Endothelial cell of umbilical vein (primary cell): ENCODE results near the gene TFDP1. TPM values are rescaled to one million over a fixed set of nuclear protein-coding genes. Genes with fewer than 3 reads are reported as not detected.

Source experiments
- BruUV-seq: library from RNA; stranded (reverse); fragments of 400-500 nt; replicated peaks from 2 replicates; lab custom pipeline; 2021; lab: Mats Ljungman, UMichigan
- CTCF ChIA-PET: fragments of 300-600, 350-600 bp; sonication (Branson Sonifier 250); formaldehyde crosslinking; loops from one replicate; lab custom pipeline; 2021; ENCODE audit warnings: antibody characterized with exemption, inconsistent platforms; lab: Charles Lee
- POLR2A ChIA-PET: fragments of 300-600, 350-600 bp; sonication (Branson Sonifier 250); formaldehyde crosslinking; loops from one replicate; lab custom pipeline; 2021; ENCODE audit warnings: antibody characterized with exemption, inconsistent platforms; lab: Charles Lee
- DNase-seq: peaks from one replicate; pipeline ENCODE4 v3.0.0-alpha.2; 2011; ENCODE audit warnings: low read depth, low spot score
- FAIRE-seq: peaks from 2 replicates; lab custom pipeline; 2011; peaks lifted over from hg19 to GRCh38; lab: Jason Lieb, UNC
- H2AFZ ChIP-seq: 2 replicates; pipeline ENCODE4 v1.6.0; 2012; ENCODE audit warnings: low read depth, low read length, control low read depth, inconsistent platforms
- H3K27ac ChIP-seq: 2 replicates; pipeline ENCODE4 v1.5.1; 2011; ENCODE audit warnings: low read depth, mild to moderate bottlenecking, control low read depth, low read length, moderate library complexity; ENCODE audit not compliant: insufficient read depth
- H3K27me3 ChIP-seq, 2 experiments: 2 replicates each; pipeline versions ENCODE4 v1.6.0 to v1.6.1; 2011; ENCODE audit warnings: low read length in 2 of 2, mixed read lengths in 1 of 2; ENCODE audit not compliant: control insufficient read depth in 2 of 2, insufficient read depth in 2 of 2
- H3K36me3 ChIP-seq, 2 experiments: 2 replicates in 1 of 2; 3 replicates in 1 of 2; pipeline ENCODE4 v1.5.1; 2011; ENCODE audit warnings: low read length in 2 of 2, mild to moderate bottlenecking in 1 of 2, moderate library complexity in 1 of 2; ENCODE audit not compliant: control insufficient read depth in 2 of 2, insufficient read depth in 2 of 2; ENCODE audit errors: extremely low read depth in 1 of 2
- H3K4me1 ChIP-seq: 3 replicates; pipeline ENCODE4 v1.5.1; 2011; ENCODE audit warnings: mild to moderate bottlenecking, low read length; ENCODE audit not compliant: control insufficient read depth, insufficient read depth; ENCODE audit errors: extremely low read depth
- H3K4me2 ChIP-seq: 2 replicates; pipeline ENCODE4 v1.6.1; 2011; ENCODE audit warnings: low read length, control low read depth, mixed read lengths; ENCODE audit not compliant: insufficient read depth
- H3K4me3 ChIP-seq, 3 experiments: fragments of 200-600 bp in 1 of 3; sonication (generic), shearing (Covaris generic) in 1 of 3; replicated peaks in 1 of 3; 2 replicates each; pipeline ENCODE4 v1.5.1; 2011 to 2016; ENCODE audit warnings: control low read depth in 3 of 3, low read length in 3 of 3, mild to moderate bottlenecking in 2 of 3, inconsistent platforms in 1 of 3, low read depth in 1 of 3, moderate library complexity in 1 of 3; ENCODE audit not compliant: insufficient read depth in 1 of 3
- H3K79me2 ChIP-seq: 2 replicates; pipeline ENCODE4 v1.6.0; 2012; ENCODE audit warnings: low read length, inconsistent platforms; ENCODE audit not compliant: control insufficient read depth, insufficient read depth
- H3K9ac ChIP-seq: replicated peaks from 2 replicates; pipeline ENCODE3; 2011; ENCODE audit warnings: low read length, control low read depth; ENCODE audit not compliant: insufficient read depth; ENCODE audit errors: extremely low read depth
- H3K9me1 ChIP-seq: replicated peaks from 3 replicates; pipeline ENCODE4 v1.6.0; 2011; ENCODE audit warnings: mild to moderate bottlenecking, low read length; ENCODE audit not compliant: control insufficient read depth, insufficient read depth; ENCODE audit errors: extremely low read depth
- H3K9me3 ChIP-seq: replicated peaks from 2 replicates; pipeline ENCODE4 v1.5.1; 2012; ENCODE audit warnings: low read length, inconsistent platforms; ENCODE audit not compliant: control insufficient read depth, insufficient read depth
- H4K20me1 ChIP-seq: replicated peaks from 2 replicates; pipeline ENCODE3; 2011; ENCODE audit warnings: mild to moderate bottlenecking, low read length; ENCODE audit not compliant: control insufficient read depth, insufficient read depth; ENCODE audit errors: extremely low read depth
- CTCF ChIP-seq, 2 donors: IDR thresholded peaks; 1 replicate in 1 of 2; 2 replicates in 1 of 2; pipeline ENCODE4 v1.5.1; 2011; ENCODE audit warnings: low read length in 2 of 2, mild to moderate bottlenecking in 2 of 2, moderate library complexity in 2 of 2, control low read depth in 1 of 2, inconsistent platforms in 1 of 2, low read depth in 1 of 2; ENCODE audit not compliant: insufficient read depth in 1 of 2; ENCODE audit errors: extremely low read depth in 1 of 2
- EZH2 ChIP-seq: IDR thresholded peaks from 2 replicates; pipeline ENCODE4 v1.6.1; 2012; ENCODE audit warnings: borderline replicate concordance, low read depth, mild to moderate bottlenecking, moderate library complexity, low read length, inconsistent platforms; ENCODE audit not compliant: severe bottlenecking
- FOS ChIP-seq: IDR thresholded peaks from 2 replicates; pipeline ENCODE4 v1.6.1; 2011; ENCODE audit warnings: mild to moderate bottlenecking, low read length, moderate library complexity, borderline replicate concordance; ENCODE audit not compliant: insufficient read depth
- GATA2 ChIP-seq: IDR thresholded peaks from 2 replicates; pipeline ENCODE4 v1.7.0; 2011; ENCODE audit warnings: low read depth, mild to moderate bottlenecking, moderate library complexity, mixed read lengths, low read length; ENCODE audit not compliant: insufficient read length, insufficient read depth
- JUN ChIP-seq: IDR thresholded peaks from 2 replicates; pipeline ENCODE4 v1.6.1; 2011; ENCODE audit warnings: borderline replicate concordance, low read depth; ENCODE audit not compliant: insufficient read length, insufficient read depth
- MAX ChIP-seq: IDR thresholded peaks from 2 replicates; pipeline ENCODE4 v1.6.1; 2011; ENCODE audit not compliant: insufficient read depth, insufficient read length
- MYC ChIP-seq: IDR thresholded peaks from one replicate; pipeline ENCODE4 v1.6.1; 2011; ENCODE audit warnings: mild to moderate bottlenecking, low read depth, low read length
- POLR2A ChIP-seq: IDR thresholded peaks from 2 replicates; pipeline ENCODE4 v1.6.1; 2012; ENCODE audit warnings: low read depth, mild to moderate bottlenecking, control low read depth, low read length
- POLR2AphosphoS5 ChIP-seq: IDR thresholded peaks from 2 replicates; pipeline ENCODE4 v1.6.1; 2012; ENCODE audit warnings: low read depth, mild to moderate bottlenecking, control low read depth, low read length, moderate library complexity; ENCODE audit not compliant: insufficient read depth
- dilution Hi-C: fragments of 300-500 bp; cut with MboI; formaldehyde crosslinking; loops from one replicate; pipeline ENCODE4 v1.15.0; 2019; ENCODE audit warnings: low sequenced_read_pairs; ENCODE audit not compliant: extremely low pct_ligation_motif_present
- intact Hi-C: fragments of 100-400 bp; cut with micrococcal nuclease; formaldehyde crosslinking; loops from one replicate; pipeline ENCODE4 v1.10.0; 2022
- polyA plus RNA-seq, 4 experiments: library from polyadenylated mRNA; depleted of rRNA in 3 of 4; stranded (reverse) in 3 of 4; unstranded in 1 of 4; fragments of >200 nt; gene quantifications; 2 replicates each; pipeline versions ENCODE4 v1.2.1 to v1.2.3, GENCODE V29; 2011 to 2012; ENCODE audit warnings: missing spikeins in 1 of 4
- total RNA-seq: library from RNA; stranded (reverse); gene quantifications from 2 replicates; pipeline ENCODE4 v1.2.3, GENCODE V29; 2021

Gene TFDP1
- total and polyA plus RNA-seq, 2 donors (not counting 3 experiments of a cell fraction or from before 2014, with no cell fraction given): 64.3 to 137 TPM

GRCh38 chr13:113589961-113590339 is 5.4 kb downstream of the TFDP1 start:
- Histone ChIP-seq H3K27me3 (no peaks in the 10 kb centered on the region), H3K27ac (no peak overlapping the region), H3K4me1 (peaks cover 7% of the 10 kb centered on the region), H3K4me2 (no peak overlapping the region), H3K79me2 (peaks cover 86% of the 10 kb centered on the region), H2AFZ (no peak overlapping the region), H3K4me3 (no peak overlapping the region), H3K9ac (no peak overlapping the region), H3K36me3 (peaks cover 3 to 8% of the 10 kb centered on the region in 2 experiments), H3K9me1 (no peaks in the 10 kb centered on the region), H4K20me1 (no peaks in the 10 kb centered on the region), H3K9me3 (no peaks in the 10 kb centered on the region)
- POLR2A ChIA-PET: no interaction called here
- no TSS peak for BruUV-seq
- TF ChIP-seq POLR2AphosphoS5 (no peak), MAX (no peak), POLR2A (no peak), GATA2 (no peak), EZH2 (no peak)
- DNase-seq (no peak), FAIRE-seq (no peak)
- dilution Hi-C loops (no loop called here), intact Hi-C loops (no loop called here)
- CTCF ChIA-PET: interaction anchor here (0.7 kb wide), 1 partner anchor 314 kb away, joined by 3 read pairs; no protein-coding TSS in a partner anchor

- POLR2A ChIA-PET: no interaction called here
- intact Hi-C loops: no loop called here
These were observed 7.2 kb downstream of the TFDP1 start for GRCh38 chr13:113591750-113592149.

More at GRCh38 chr13:113591750-113592149, 7.2 kb downstream of the TFDP1 start:
- Histone ChIP-seq H3K4me3 (no peak overlapping the region), H3K9ac (no peak overlapping the region), H3K27me3 (no peaks in the 10 kb centered on the region), H3K36me3 (peaks cover 0 to 13% of the 10 kb centered on the region in 2 experiments), H3K9me3 (no peaks in the 10 kb centered on the region), H3K79me2 (peaks cover 86% of the 10 kb centered on the region), H2AFZ (no peak overlapping the region), H4K20me1 (no peaks in the 10 kb centered on the region), H3K27ac (no peak overlapping the region), H3K4me1 (no peaks in the 10 kb centered on the region), H3K9me1 (no peaks in the 10 kb centered on the region), H3K4me2 (no peak overlapping the region)
- TF ChIP-seq CTCF (IDR thresholded peaks at IDR 0.05; ENCODE audit: extremely low read depth in 1 of 2, insufficient read depth in 1 of 2, low read depth in 1 of 2, low read length in 2 of 2) (no peak), EZH2 (no peak), MAX (no peak), MYC (no peak), GATA2 (no peak), FOS (no peak), JUN (no peak), POLR2A (no peak)
- dilution Hi-C loops: no loop called here
- FAIRE-seq (no peak), DNase-seq (no peak)
- CTCF ChIA-PET: interaction anchor here (1.8 kb wide), 1 partner anchor 30 kb away, joined by 5 read pairs; no protein-coding TSS in a partner anchor
- BruUV-seq: no TSS peak
